ENCODE results near the gene RFX3. TPM values are rescaled to one million over a fixed set of nuclear protein-coding genes. Genes with fewer than 3 reads are reported as not detected.

RFX3 gene
- total RNA-seq, 1 experiment from 2014 or later: 5.7 TPM

DNA sequence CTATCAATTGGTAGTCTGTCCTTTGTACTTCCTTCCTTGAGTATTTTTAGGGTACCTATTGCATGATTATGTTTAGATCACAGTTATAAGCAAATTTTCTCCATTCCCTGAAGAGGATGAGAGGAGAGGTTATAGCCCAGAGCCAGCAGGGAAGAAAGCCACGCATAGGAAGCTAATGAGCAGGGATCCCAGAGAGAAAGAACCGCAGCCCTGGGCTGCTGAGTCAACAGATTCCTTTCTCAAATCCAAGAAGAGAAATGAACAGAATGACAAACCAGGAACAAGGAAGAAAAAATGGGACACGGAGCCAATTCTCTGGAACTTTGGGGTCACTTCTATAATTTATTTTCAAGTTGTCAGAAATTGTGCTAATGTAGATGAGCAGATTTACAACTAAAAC is 284.5 kb downstream of the RFX3 start:
- no peak for ATAC-seq
- Histone ChIP-seq H3K27ac (ENCODE audit: low read length) (no peak overlapping the region), H3K36me3 (ENCODE audit: control insufficient read depth, insufficient read depth, low read length) (no peaks in the 10 kb centered on the region), H3K27me3 (ENCODE audit: control insufficient read depth, insufficient read depth, low read length) (no peaks in the 10 kb centered on the region), H3K9me3 (ENCODE audit: control insufficient read depth, insufficient read depth, low read depth, low read length) (no peaks in the 10 kb centered on the region), H3K4me1 (ENCODE audit: control insufficient read depth, insufficient read depth, low read length) (no peaks in the 10 kb centered on the region), H3K4me3 (ENCODE audit: low read depth in 2 of 2, low read length in 2 of 2) (no peak overlapping the region)
- TF ChIP-seq, protein P1, sequence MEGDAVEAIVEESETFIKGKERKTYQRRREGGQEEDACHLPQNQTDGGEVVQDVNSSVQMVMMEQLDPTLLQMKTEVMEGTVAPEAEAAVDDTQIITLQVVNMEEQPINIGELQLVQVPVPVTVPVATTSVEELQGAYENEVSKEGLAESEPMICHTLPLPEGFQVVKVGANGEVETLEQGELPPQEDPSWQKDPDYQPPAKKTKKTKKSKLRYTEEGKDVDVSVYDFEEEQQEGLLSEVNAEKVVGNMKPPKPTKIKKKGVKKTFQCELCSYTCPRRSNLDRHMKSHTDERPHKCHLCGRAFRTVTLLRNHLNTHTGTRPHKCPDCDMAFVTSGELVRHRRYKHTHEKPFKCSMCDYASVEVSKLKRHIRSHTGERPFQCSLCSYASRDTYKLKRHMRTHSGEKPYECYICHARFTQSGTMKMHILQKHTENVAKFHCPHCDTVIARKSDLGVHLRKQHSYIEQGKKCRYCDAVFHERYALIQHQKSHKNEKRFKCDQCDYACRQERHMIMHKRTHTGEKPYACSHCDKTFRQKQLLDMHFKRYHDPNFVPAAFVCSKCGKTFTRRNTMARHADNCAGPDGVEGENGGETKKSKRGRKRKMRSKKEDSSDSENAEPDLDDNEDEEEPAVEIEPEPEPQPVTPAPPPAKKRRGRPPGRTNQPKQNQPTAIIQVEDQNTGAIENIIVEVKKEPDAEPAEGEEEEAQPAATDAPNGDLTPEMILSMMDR (IDR thresholded peaks at IDR 0.05): no peak
- TF ChIP-seq, protein P2, sequence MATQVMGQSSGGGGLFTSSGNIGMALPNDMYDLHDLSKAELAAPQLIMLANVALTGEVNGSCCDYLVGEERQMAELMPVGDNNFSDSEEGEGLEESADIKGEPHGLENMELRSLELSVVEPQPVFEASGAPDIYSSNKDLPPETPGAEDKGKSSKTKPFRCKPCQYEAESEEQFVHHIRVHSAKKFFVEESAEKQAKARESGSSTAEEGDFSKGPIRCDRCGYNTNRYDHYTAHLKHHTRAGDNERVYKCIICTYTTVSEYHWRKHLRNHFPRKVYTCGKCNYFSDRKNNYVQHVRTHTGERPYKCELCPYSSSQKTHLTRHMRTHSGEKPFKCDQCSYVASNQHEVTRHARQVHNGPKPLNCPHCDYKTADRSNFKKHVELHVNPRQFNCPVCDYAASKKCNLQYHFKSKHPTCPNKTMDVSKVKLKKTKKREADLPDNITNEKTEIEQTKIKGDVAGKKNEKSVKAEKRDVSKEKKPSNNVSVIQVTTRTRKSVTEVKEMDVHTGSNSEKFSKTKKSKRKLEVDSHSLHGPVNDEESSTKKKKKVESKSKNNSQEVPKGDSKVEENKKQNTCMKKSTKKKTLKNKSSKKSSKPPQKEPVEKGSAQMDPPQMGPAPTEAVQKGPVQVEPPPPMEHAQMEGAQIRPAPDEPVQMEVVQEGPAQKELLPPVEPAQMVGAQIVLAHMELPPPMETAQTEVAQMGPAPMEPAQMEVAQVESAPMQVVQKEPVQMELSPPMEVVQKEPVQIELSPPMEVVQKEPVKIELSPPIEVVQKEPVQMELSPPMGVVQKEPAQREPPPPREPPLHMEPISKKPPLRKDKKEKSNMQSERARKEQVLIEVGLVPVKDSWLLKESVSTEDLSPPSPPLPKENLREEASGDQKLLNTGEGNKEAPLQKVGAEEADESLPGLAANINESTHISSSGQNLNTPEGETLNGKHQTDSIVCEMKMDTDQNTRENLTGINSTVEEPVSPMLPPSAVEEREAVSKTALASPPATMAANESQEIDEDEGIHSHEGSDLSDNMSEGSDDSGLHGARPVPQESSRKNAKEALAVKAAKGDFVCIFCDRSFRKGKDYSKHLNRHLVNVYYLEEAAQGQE (IDR thresholded peaks at IDR 0.05; ENCODE audit: insufficient read depth in 1 of 2, low read depth in 2 of 2, low read length in 1 of 2): no peak
- TF ChIP-seq SIN3A (IDR thresholded peaks at IDR 0.05; ENCODE audit: borderline replicate concordance, insufficient read depth, low read depth, low read length) (no peak), TCF7L2 (IDR thresholded peaks at IDR 0.05; ENCODE audit: low read depth, low read length) (no peak), POLR2AphosphoS5 (IDR thresholded peaks at IDR 0.05; ENCODE audit: low read depth, low read length) (no peak)
- BruUV-seq (replicated peaks): no TSS peak
- ChIA-PET CTCF (interaction anchor here (0.6 kb wide), 1 partner anchor 200 kb away, joined by 6 read pairs; no protein-coding TSS in a partner anchor), POLR2A (no interaction called here)
- DNase-seq (ENCODE audit: low read depth, low spot score): no peak
- intact Hi-C loops (cut with micrococcal nuclease; ENCODE audit: unreplicated experiment) (no loop called here), in situ Hi-C loops (cut with HindIII; ENCODE audit: low pct_unique_long_range_greater_than_20kb, low sequenced_read_pairs) (no loop called here)

DNA sequence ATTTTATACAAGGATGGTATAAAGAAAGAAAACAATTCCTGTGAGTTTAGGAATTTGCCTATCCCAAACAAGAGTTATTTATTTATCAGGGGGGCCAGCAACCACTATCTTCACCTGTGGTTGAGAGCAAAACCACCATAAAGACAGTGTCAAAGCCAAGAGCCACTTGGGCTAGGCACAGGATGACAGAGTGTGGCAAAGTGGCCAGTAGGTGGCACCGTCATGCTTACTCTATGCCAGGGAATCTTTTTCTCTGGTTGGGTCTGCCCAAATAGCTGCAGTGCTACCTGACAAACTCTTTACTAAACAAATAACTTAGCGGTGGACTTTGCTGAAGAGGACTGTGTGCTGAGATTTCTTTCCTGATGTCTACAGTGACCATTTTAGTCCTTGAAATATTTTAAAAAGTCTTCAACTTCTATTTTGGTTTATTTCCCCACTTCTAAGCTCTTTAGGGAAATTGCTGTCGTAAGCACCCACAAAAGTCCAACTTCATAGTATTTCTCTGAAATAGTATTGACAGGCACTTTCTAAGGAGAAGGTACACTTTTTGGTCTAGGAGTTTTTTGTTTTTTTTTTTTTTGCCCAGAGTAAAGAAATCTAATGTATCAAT is 285.0 kb downstream of the RFX3 start:
- ChIA-PET CTCF (interaction anchor here (0.6 kb wide), 2 partner anchors 201 to 375 kb away, joined by 6 read pairs; no protein-coding TSS in a partner anchor), POLR2A (no interaction called here)
- no peak overlapping the region for H3K27ac ChIP-seq (ENCODE audit: low read length)
- no peaks in the 10 kb centered on the region for H3K4me1 ChIP-seq (ENCODE audit: control insufficient read depth, insufficient read depth, low read length)
- intact Hi-C loops (cut with micrococcal nuclease; ENCODE audit: unreplicated experiment) (no loop called here), in situ Hi-C loops (cut with HindIII; ENCODE audit: low pct_unique_long_range_greater_than_20kb, low sequenced_read_pairs) (no loop called here)
- TF ChIP-seq, protein P1 (IDR thresholded peaks at IDR 0.05): peak; percentile 66
- no peak for TF ChIP-seq TCF7L2 (IDR thresholded peaks at IDR 0.05; ENCODE audit: low read depth, low read length)
- H3K27me3 ChIP-seq (ENCODE audit: control insufficient read depth, insufficient read depth, low read length): no peaks in the 10 kb centered on the region
- BruUV-seq (replicated peaks): no TSS peak
- DNase-seq (ENCODE audit: low read depth, low spot score) (peak; percentile 45), ATAC-seq (peak; percentile 72; the same call in 1 of the 2 replicates)
- H3K9me3 ChIP-seq (ENCODE audit: control insufficient read depth, insufficient read depth, low read depth, low read length): no peaks in the 10 kb centered on the region
- no peaks in the 10 kb centered on the region for H3K36me3 ChIP-seq (ENCODE audit: control insufficient read depth, insufficient read depth, low read length)
- no peak overlapping the region for H3K4me3 ChIP-seq (ENCODE audit: low read depth in 2 of 2, low read length in 2 of 2)

Data from Panc1 (cell line).